GM21576 (cell line): ENCODE results near the gene PPP2R2C.

Experiments used
- ATAC-seq: cut with Tn5 transposase; IDR thresholded peaks from one replicate; pipeline ENCODE4 v1.9.1; 2021; ENCODE audit warnings: mild to moderate bottlenecking, moderate library complexity; ENCODE audit not compliant: unreplicated experiment

PPP2R2C gene

GRCh38 chr4:6332669-6333050 is 139.8 kb downstream of the PPP2R2C start:
- ATAC-seq = no peak

GRCh38 chr4:6332042-6332668 is 140.3 kb downstream of the PPP2R2C start:
- ATAC-seq = no peak

- ATAC-seq = no peak
Measured at GRCh38 chr4:6331468-6331867, 140.9 kb downstream of the PPP2R2C start.

GRCh38 chr4:6331018-6331417 is 141.4 kb downstream of the PPP2R2C start:
- no peak for ATAC-seq

- no peak for ATAC-seq
Measured at GRCh38 chr4:6330384-6330767, 142.0 kb downstream of the PPP2R2C start.

- ATAC-seq = no peak
Measured at GRCh38 chr4:6329478-6330383, 142.7 kb downstream of the PPP2R2C start.

- ATAC-seq = no peak
Measured at GRCh38 chr4:6328526-6328925, 143.9 kb downstream of the PPP2R2C start.

GRCh38 chr4:6327220-6327917 is 145.0 kb downstream of the PPP2R2C start:
- peak; percentile 61 for ATAC-seq

- ATAC-seq = no peak
Measured at GRCh38 chr4:6326312-6327060, 145.9 kb downstream of the PPP2R2C start.

GRCh38 chr4:6325788-6326290 is 146.6 kb downstream of the PPP2R2C start:
- ATAC-seq = no peak

- no peak for ATAC-seq
Measured at GRCh38 chr4:6324999-6325787, 147.2 kb downstream of the PPP2R2C start.

GRCh38 chr4:6324461-6324998 is 147.9 kb downstream of the PPP2R2C start:
- ATAC-seq = no peak

- ATAC-seq = no peak
Measured at GRCh38 chr4:6322761-6323566, 149.4 kb downstream of the PPP2R2C start.

- ATAC-seq = no peak
Measured at GRCh38 chr4:6322067-6322760, 150.2 kb downstream of the PPP2R2C start.

GRCh38 chr4:6321361-6321760 is 151.1 kb downstream of the PPP2R2C start:
- ATAC-seq = no peak

GRCh38 chr4:6320663-6321062 is 151.8 kb downstream of the PPP2R2C start:
- no peak for ATAC-seq

- ATAC-seq = no peak
Measured at GRCh38 chr4:6319530-6320150, 152.8 kb downstream of the PPP2R2C start.

- ATAC-seq = no peak
Measured at GRCh38 chr4:6318206-6318605, 154.2 kb downstream of the PPP2R2C start.
